Posterior vena cava (tissue), 2 donors: ENCODE measurements around the gene PPARG. TPM values are rescaled to one million over a fixed set of nuclear protein-coding genes. Genes with fewer than 3 reads are reported as not detected.

Experiments
- DNase-seq: peaks from one replicate; pipeline ENCODE4 v3.0.0-alpha.2; 2020; ENCODE audit warnings: low spot score
- intact Hi-C, 2 donors: fragments of 100-400 bp; cut with DNase I; formaldehyde crosslinking; loops; one replicate each; pipeline versions ENCODE4 v1.14.1 to v1.14.2; 2022 to 2023
- total RNA-seq, 2 donors: library from RNA; stranded (reverse); fragmentation: NEBNext Ultra II Directional; extraction: Animal tissue kit (Norgen Biotek cat#: 25700); gene quantifications; one replicate each; pipeline ENCODE4 v1.2.1, GENCODE V29; 2021
- donor health status: DM: yes; HTN: yes; CAD: no.
- donor health status: DM: yes; HTN: yes; CAD: no.

Gene PPARG
- total RNA-seq, 2 donors from 2014 or later: 11.2 to 15.4 TPM

DNA sequence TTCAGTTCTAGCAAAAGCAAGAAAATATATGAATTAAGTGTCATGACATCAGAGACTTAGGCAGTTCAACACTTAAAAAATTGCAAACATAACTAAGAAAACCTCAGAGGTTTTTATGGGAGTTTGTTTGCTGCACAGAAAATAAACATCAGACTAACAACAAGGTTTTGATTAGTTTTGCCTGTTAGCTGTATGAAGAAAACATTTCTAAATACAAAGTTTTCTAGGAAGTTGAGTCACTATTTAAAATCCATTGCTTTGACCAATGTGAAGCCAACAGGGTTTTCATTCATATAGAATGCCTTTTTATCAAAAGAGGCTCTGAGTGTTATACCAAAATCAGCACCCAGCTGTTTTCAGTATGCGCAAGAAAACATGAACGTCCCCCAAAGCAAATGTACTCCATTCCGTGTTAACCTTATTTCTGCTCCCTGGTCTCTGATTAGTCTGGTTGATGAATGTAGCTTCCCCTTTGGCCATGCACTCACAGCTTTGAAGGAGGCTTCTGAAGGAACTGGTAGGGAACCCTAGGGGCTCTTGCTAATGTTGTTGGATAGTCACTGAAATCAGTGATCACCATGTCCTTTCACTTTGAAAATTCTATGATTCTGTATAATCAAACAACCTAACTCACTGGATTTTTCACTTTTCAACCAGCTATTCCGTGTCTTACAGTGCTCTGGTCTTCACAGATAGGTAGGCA, 105.8 kb downstream of the PPARG start:
- DNase-seq: no peak
- intact Hi-C loops: no loop called here

GRCh38 chr3:12395349-12396012, 106.6 kb downstream of the PPARG start:
- DNase-seq: no peak
- intact Hi-C loops: no loop called here

GRCh38 chr3:12396471-12396870, 107.6 kb downstream of the PPARG start:
- intact Hi-C loops: no loop called here
- no peak for DNase-seq

GRCh38 chr3:12399226-12399625, 110.4 kb downstream of the PPARG start:
- no peak for DNase-seq
- intact Hi-C loops: no loop called here

- intact Hi-C loops: no loop called here
- DNase-seq: no peak
These were observed 111.8 kb downstream of the PPARG start for GRCh38 chr3:12400616-12401194.

DNA sequence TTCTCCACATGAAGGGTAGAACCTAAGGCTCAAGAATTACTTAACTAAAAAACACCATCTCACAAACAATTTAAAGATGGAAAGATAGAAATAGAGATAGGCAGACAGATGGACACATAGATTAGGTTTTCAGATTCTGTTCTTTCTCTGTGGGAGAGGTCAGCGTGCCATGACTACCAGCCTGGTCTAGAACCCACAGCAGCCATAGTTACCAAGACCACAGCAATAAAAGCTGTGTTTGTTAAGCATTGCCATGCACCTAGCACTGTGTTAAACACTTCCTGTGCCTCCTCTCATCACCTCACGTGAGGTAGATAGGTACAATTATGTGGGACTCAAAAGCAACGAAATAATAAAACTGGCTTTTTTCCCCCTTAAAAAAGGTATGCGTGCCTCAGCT, 112.3 kb downstream of the PPARG start:
- intact Hi-C loops: no loop called here
- no peak for DNase-seq

DNA sequence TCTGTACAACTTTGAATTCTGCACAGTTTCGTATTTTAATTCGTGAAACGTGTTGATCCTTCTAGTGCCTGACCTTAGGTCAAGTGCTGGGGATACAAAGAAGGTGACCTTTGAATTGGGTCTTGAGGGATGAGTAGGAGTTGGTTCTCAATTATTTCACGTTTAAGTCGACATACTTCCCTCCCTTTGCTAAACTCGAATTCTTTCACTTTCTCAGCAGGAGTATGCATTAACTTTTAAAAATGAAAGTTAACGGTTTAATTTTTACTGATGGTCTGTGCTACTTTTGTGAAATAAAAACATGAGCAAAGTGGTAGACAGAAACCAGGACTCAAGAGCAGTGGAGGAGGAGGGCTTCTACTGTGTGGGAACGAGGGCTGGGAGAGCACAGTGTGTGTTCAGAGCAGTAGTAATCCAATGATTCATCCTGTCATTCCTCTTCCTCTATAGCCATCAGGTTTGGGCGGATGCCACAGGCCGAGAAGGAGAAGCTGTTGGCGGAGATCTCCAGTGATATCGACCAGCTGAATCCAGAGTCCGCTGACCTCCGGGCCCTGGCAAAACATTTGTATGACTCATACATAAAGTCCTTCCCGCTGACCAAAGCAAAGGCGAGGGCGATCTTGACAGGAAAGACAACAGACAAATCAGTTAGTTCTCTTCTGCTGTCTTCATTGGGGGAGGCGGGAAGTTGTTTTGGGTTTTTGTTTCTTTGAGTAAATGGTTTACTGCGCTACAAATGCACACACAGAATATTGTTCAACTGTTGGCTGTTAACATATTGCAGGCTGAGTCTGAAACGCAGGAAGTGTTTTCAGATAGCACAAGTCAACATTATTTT, 116.8 kb downstream of the PPARG start:
- intact Hi-C loops: no loop called here
- peak; percentile 95 for DNase-seq

GRCh38 chr3:12408984-12409683, 120.3 kb downstream of the PPARG start:
- DNase-seq: no peak
- intact Hi-C loops: no loop called here

GRCh38 chr3:12409684-12410596, 121.1 kb downstream of the PPARG start:
- intact Hi-C loops: no loop called here
- DNase-seq: no peak

DNA sequence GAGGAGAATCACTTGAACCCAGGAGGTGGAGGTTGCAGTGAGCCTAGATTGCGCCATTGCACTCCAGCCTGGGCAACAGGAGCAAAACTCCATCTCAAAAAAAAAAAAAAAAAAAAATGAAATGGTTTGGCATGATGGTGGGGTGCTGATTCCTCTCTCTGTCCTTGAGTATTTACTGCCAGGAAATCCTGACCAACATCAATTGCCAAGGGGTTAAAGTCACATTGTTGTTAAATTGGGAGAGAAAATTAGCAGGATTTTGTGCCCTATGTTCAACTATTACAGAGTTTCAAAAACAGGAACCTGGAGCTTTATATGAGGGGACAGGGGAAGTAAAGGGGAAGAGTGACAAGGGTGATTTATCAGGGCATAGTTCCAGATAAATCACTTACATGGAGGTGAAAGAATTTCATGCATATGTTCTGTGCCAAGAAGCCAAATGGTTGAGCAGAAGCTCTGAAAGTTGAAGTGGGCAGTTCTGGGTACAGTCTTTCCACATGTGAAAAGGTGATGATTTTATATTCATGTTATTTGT, 124.9 kb downstream of the PPARG start:
- intact Hi-C loops: no loop called here
- DNase-seq: no peak

DNA sequence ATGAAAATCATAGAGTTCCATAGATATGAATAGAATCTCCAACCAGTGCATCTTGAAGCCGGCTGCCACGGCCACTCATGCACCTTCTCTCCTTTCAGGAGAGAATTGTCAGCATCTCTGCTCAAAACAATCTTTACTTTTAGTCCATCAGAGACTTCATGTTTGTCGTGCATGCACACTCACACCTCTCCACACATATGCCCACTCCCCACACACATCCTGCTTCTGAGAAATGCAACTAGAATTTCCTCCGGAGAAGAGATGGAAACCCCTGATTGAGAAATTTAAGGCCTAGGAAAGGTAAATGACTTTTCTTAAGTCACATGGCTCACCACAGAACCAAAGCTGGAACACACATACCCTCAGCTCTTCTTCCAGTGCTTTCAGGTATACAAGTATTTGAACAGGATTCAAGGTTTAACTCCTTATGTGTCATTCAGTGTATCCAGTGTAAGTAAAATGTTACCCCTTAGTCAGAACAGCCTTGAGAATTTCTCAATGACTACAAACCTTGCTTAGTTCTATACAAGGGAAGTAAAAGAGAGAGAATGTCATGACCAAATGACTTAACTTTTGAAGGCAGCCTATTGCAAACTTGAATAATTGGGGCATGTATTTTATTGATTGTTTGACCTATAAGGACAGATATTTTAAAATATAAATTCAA, 126.3 kb downstream of the PPARG start:
- no peak for DNase-seq
- intact Hi-C loops: no loop called here

GRCh38 chr3:12416731-12417130, 127.9 kb downstream of the PPARG start:
- intact Hi-C loops: no loop called here
- DNase-seq: no peak

DNA sequence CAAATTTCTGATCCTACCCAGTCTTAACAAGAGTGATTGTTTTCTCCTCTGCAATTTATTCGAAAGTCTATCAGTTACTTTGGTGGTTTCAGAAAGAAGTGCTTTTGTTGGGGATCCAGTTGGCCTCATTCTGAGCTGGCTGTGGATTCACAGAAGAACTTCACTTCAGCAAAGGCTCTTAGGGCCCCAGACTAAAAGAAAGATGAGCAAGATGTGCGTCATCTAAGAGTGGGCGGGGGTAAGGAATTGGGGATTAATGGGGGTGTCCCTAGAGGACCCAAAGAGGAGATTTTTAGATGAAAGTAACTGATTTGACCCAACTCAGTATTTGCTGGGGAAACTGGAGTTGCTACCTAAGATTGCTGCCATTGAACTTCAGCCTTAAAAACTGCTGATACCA, 131.5 kb downstream of the PPARG start:
- intact Hi-C loops: no loop called here
- no peak for DNase-seq

DNA sequence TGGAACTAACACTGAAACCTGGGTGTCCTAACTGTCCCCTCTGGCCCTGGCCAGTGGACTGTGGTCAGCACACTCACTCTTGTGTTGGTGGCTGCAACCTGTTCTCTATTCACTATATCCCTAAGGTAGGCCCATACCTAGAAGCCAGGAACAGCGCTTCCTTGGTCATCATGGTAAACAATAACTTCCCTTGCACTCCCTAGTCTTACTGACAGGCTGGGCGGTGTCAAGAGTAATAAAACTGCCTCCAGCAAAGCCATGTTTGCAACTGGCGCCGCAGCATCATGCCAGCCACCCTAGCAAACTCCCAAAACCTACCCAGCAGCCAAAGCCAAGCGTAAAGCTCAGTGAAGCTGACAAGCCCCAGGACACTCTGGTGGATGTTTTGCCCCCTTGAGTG, 132.3 kb downstream of the PPARG start:
- no peak for DNase-seq
- intact Hi-C loops: no loop called here

GRCh38 chr3:12423131-12423530, 134.3 kb downstream of the PPARG start:
- intact Hi-C loops: no loop called here

DNA sequence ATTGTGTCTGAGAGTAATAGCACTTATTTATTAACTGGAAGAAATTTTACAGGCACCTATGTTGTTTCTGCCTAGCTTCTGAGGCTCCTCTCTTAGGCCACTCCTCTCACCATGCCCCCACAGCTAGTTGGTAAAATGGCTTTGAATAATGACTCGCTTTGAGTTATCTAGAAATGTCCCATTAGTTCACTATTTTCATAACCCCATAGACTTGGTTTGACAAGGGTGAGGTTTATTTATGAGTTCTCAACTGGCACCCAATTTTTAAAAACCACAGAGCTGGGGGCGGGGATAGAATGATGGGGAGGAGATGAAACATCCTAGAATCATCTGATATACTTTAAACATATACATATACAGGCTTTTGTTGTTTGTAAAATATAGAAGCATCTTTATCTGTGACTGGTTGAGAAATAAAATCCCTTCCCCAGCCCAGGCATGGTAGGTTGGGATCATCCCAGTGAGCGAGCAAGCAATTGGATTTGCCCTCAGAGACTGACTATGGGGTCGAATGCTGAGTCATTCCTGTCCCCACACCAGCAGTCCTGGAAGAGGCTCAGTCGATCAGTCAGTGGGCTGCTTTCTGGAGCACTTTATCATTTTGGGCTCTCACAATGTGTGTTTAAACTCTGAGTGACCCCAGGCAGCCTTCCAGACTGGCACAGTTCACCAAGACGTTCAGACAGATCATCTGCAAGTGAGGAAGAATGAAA, 135.2 kb downstream of the PPARG start:
- DNase-seq: no peak
- intact Hi-C loops: no loop called here

More at GRCh38 chr3:12423131-12423530, 134.3 kb downstream of the PPARG start:
- no peak for DNase-seq
